Heart right ventricle (tissue), 16 donors: Measurements from ENCODE around the gene RP9. TPM values are rescaled to one million over a fixed set of nuclear protein-coding genes. Genes with fewer than 3 reads are reported as not detected.

Source experiments
- ATAC-seq, 8 donors: fragments of 200-7000 bp; cut with Tn5 transposase; one replicate each; pipeline ENCODE4 v1.9.1; 2020; ENCODE audit warnings: mild to moderate bottlenecking in 8 of 8, moderate library complexity in 8 of 8, moderate number of reproducible peaks in 1 of 8
- DNase-seq, 2 donors: peaks; one replicate each; pipeline ENCODE4 v3.0.0-alpha.2; 2020
- H3K27ac ChIP-seq, 10 donors: fragments of 200-600 bp; sonication (generic) in 2 of 10; one replicate each; pipeline versions ENCODE4 v1.5.0 to v1.8.0; 2020 to 2022; ENCODE audit warnings: mild to moderate bottlenecking in 3 of 10
- H3K27me3 ChIP-seq, 7 donors: fragments of 200-600 bp; one replicate each; pipeline ENCODE4 v1.8.0; 2021 to 2022; ENCODE audit warnings: mild to moderate bottlenecking in 2 of 7
- H3K36me3 ChIP-seq, 9 donors: fragments of 200-600 bp; sonication (generic) in 1 of 9; one replicate each; pipeline versions ENCODE4 v1.5.0 to v1.8.0; 2020 to 2022; ENCODE audit warnings: mild to moderate bottlenecking in 2 of 9
- H3K4me1 ChIP-seq, 9 donors: fragments of 200-600 bp; sonication (generic) in 1 of 9; one replicate each; pipeline versions ENCODE4 v1.5.0 to v1.8.0; 2020 to 2022; ENCODE audit warnings: mild to moderate bottlenecking in 4 of 9
- H3K4me3 ChIP-seq, 10 donors: fragments of 200-600 bp; sonication (generic) in 2 of 10; one replicate each; pipeline versions ENCODE4 v1.5.0 to v1.8.0; 2020 to 2022; ENCODE audit warnings: mild to moderate bottlenecking in 7 of 10, moderate library complexity in 2 of 10
- H3K9me3 ChIP-seq, 11 donors: fragments of 200-600 bp in 10 of 11; sonication (generic) in 2 of 11; one replicate each; pipeline versions ENCODE4 v1.5.0 to v1.8.0; 2013 to 2022; ENCODE audit warnings: mild to moderate bottlenecking in 2 of 11, control low read depth in 1 of 11, moderate library complexity in 1 of 11
- CTCF ChIP-seq, 9 donors: fragments of 200-600 bp; sonication (generic) in 2 of 9; IDR thresholded peaks; one replicate each; pipeline versions ENCODE4 v1.5.0 to v1.8.0; 2021 to 2022; ENCODE audit warnings: antibody characterized with exemption in 9 of 9, mild to moderate bottlenecking in 5 of 9, moderate library complexity in 1 of 9
- whole genome bisulfite sequencing, 2 donors: extraction: QIAGEN DNeasy Blood & Tissue Kit; methylation state at CpG; one replicate each; pipeline ENCODE4 v1.1.7; 2013; ENCODE audit warnings: inconsistent platforms in 1 of 2; 5-methylcytosine and 5-hydroxymethylcytosine counted together
- intact Hi-C, 10 donors: fragments of 100-400 bp; cut with DNase I; formaldehyde crosslinking; loops; one replicate each; pipeline versions ENCODE4 v1.11.1 to v1.14.2; 2022
- polyA plus RNA-seq, 2 donors: library from polyadenylated mRNA; stranded (reverse); fragments of 200-250 nt; gene quantifications; one replicate each; pipeline ENCODE4 v1.2.3, GENCODE V29; 2013
- total RNA-seq, 10 donors: library from RNA; stranded (reverse); fragmentation: NEBNext Ultra II Directional in 3 of 10; extraction: Animal tissue kit (Norgen Biotek cat#: 25700) in 3 of 10; gene quantifications; one replicate each; pipeline versions ENCODE4 v1.2.1 to v1.2.4, GENCODE V29; 2021 to 2023
- donor health status: Arrhythmogenic right ventricular cardiomyopathy.
- donor health status: ischemic (EF 13 %, LVEDD 7.1; RV severe dilation, severe dysfunction).
- donor health status: healthy with polysubstance abuse.
- donor health status: DM: no; HTN: yes; CAD: no.
- donor health status: DM: no; HTN: no; CAD: no.
- donor health status: ischemic (EF 25% LVEDD 6.9; RV normal size, moderate dysfunction).
- donor health status: ischemic (EF 25% LVEDD 5.7; RV mildly dilated, moderate dysfunction).
- donor health status: healthy.
- donor health status: DM: yes; HTN: yes; CAD: no.
- donor health status: Ischemic cardiomyopathy.
- donor health status: ischemic (EF 35%, LVEDD 5.7; RV mildly dilated, moderate dysfunction).
- donor health status: nonischemic (EF 11% LVEDD 7.7; RV severe dilation, severe dysfunction).
- donor health status: DM: yes; HTN: yes; CAD: no.
- donor health status: PGD.
- donor health status: ischemic (EF 29% LVEDD 5.4; RV normal size, mild dysfunction).
- donor health status: nonischemic (EF 23%, LVEDD 6.1; RV moderate dilation, normal function).

The RP9 gene
- total and polyA plus RNA-seq, 12 donors = 12.9 to 43.4 (median 19.5) TPM

GRCh38 chr7:33048257-33048656, 60.9 kb downstream of the RP9 start:
- Histone ChIP-seq H3K4me3 (no peak overlapping the region), H3K4me1 (peaks cover 5 to 64% (median 37%) of the 10 kb centered on the region in 9 donors), H3K27me3 (no peaks in the 10 kb centered on the region), H3K27ac (no peak overlapping the region), H3K9me3 (no peaks in the 10 kb centered on the region), H3K36me3 (no peaks in the 10 kb centered on the region)
- DNase-seq (no peak), ATAC-seq (no peak)
- WGBS, 2 donors = 98% methylated on average over 3 of the region's 3 CpGs
- no peak for TF ChIP-seq CTCF (IDR thresholded peaks at IDR 0.05)
- intact Hi-C loops = loop anchor here in 4 of 10 donors (5.0 to 10.0 kb wide), 3 partner anchors 91 to 243 kb away; partner anchors contain the start of gene FKBP9 (in 1 of the 4)

- DNase-seq = no peak
- no peaks in the 10 kb centered on the region for H3K27me3 ChIP-seq
- H3K9me3 ChIP-seq = no peaks in the 10 kb centered on the region
- TF ChIP-seq CTCF (IDR thresholded peaks at IDR 0.05) = no peak
- no peak overlapping the region for H3K4me3 ChIP-seq
- H3K27ac ChIP-seq = peak overlapping the region in 7 of 10 donors; percentile 18 to 73 (median 59)
- peaks cover 5 to 77% (median 51%) of the 10 kb centered on the region in 9 donors for H3K4me1 ChIP-seq
- no peaks in the 10 kb centered on the region for H3K36me3 ChIP-seq
- no peak for ATAC-seq
- 9 to 22% methylated on average over 2 of the region's 2 CpGs for WGBS, 2 donors
- intact Hi-C loops = loop anchor here in 6 of 10 donors (5.0 to 10.0 kb wide), 3 partner anchors 88 to 240 kb away; partner anchors contain the start of gene FKBP9 (in 4 of the 6)
These were observed 64.2 kb downstream of the RP9 start for GRCh38 chr7:33044986-33045385.

Other genes with a start within 250 kb of the RP9 start
- gene KBTBD2, start 217.6 kb downstream of the RP9 start, total RNA-seq = 10 to 100 TPM; 22.0 to 34.1 (median 24.9) TPM
- gene KBTBD2, start 217.6 kb downstream of the RP9 start, polyA plus RNA-seq = 10 to 100 TPM; 13.3 to 15.9 TPM
- gene FKBP9, start 152.0 kb downstream of the RP9 start, total RNA-seq = 100 to 1,000 TPM; 103 to 158 (median 122) TPM
- gene FKBP9, start 152.0 kb downstream of the RP9 start, polyA plus RNA-seq = 10 to 100 TPM; 32.2 to 36.7 TPM
- 10 to 100 TPM; 17.0 to 32.6 (median 19.6) TPM for gene NT5C3A, start 46.6 kb downstream of the RP9 start, total RNA-seq
- 10 to 100 TPM; 11.6 to 18.2 TPM for gene NT5C3A, start 46.6 kb downstream of the RP9 start, polyA plus RNA-seq
- gene BBS9, start 20.2 kb upstream of the RP9 start, total RNA-seq = 10 to 100 TPM in 6 of 10 donors, 1 to 10 TPM in 4; 7.7 to 44.0 (median 10.5) TPM
- gene BBS9, start 20.2 kb upstream of the RP9 start, polyA plus RNA-seq = 1 to 10 TPM; 4.1 to 5.5 TPM